HCT116 (cell line): Measurements from ENCODE around the gene DCST2.

Source experiments
- CTCF ChIP-seq, 3 experiments: fragments of 200-600 bp in 1 of 3; sonication (generic) in 1 of 3; IDR thresholded peaks in 2 of 3; conservative IDR thresholded peaks in 1 of 3; 2 replicates each; pipeline ENCODE4 v1.5.1; 2012 to 2017; ENCODE audit warnings: low read depth in 2 of 3, low read length in 2 of 3, antibody characterized with exemption in 1 of 3, borderline replicate concordance in 1 of 3, control low read depth in 1 of 3, mild to moderate bottlenecking in 1 of 3, mixed read lengths in 1 of 3, mixed run types in 1 of 3, moderate library complexity in 1 of 3; ENCODE audit not compliant: insufficient read depth in 1 of 3
- EZH2 ChIP-seq: fragments of 200-600 bp; sonication (generic); IDR thresholded peaks from 2 replicates; pipeline ENCODE4 v1.6.1; 2017; ENCODE audit warnings: antibody characterized with exemption, mixed run types
- POLR2A ChIP-seq: IDR thresholded peaks from 2 replicates; pipeline ENCODE4 v1.7.0; 2011; ENCODE audit warnings: borderline replicate concordance; ENCODE audit not compliant: insufficient read depth, insufficient read length; ENCODE audit errors: extremely low read depth
- TF ChIP-seq, protein P1 (sequence below): IDR thresholded peaks from 2 replicates; pipeline ENCODE4 v1.6.1; 2012

- no peak for TF ChIP-seq CTCF (IDR thresholded peaks at IDR 0.05 in 2 of 3, conservative IDR thresholded peaks at IDR 0.05 in 1 of 3; ENCODE audit: borderline replicate concordance in 1 of 3, insufficient read depth in 1 of 3, low read depth in 2 of 3, low read length in 2 of 3)
- TF ChIP-seq POLR2A, result peak; percentile 65
- TF ChIP-seq EZH2, result no peak
- TF ChIP-seq, protein P1, sequence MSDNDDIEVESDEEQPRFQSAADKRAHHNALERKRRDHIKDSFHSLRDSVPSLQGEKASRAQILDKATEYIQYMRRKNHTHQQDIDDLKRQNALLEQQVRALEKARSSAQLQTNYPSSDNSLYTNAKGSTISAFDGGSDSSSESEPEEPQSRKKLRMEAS, result no peak
These were observed 58.7 kb downstream of the DCST2 start for GRCh38 chr1:154974808-154975408.
